ENCODE measurements around the gene PRMT1.

DNA sequence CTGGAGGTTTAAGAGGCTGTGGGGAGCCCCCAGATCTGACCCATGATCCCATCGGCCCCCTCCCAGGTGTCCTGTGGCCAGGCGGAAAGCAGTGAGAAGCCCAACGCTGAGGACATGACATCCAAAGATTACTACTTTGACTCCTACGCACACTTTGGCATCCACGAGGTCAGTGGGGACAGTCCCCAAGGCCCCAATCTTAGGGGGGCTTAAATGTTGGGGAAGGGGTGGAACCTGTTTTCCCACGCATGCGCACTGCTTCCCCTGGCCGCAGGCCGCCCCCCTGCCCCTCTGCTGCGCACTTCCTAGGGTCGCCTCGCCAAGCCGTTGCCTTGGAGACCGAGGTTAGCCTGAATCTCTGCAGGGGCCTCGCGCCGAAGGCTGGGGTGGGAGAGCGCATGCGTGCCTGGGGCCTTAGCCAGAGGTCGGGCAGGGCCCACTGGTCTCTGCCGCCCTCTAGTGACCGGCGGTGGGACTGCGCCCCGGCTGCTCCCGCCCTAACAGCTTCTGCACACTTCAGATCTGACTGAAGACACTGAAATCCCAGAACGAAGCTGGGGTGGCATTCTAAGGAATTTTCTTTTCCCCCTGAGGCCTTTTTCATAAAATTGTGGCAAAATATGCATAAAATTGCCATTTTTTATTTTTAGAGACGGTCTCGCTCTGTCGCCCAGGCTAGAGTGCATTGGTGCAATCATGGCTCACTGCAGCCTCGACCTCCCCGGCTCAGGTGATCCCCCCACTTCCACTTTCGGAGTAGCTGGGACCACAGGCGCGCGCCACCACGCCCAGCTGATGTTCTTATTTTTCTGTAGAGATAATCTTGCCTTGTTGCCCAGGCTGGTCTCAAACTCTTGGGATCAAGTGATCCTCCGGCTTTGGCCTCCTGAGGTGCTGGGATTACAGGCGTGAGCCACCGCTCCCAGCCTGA, 3.6 kb downstream of the PRMT1 start:
- TF ChIP-seq, protein P1, sequence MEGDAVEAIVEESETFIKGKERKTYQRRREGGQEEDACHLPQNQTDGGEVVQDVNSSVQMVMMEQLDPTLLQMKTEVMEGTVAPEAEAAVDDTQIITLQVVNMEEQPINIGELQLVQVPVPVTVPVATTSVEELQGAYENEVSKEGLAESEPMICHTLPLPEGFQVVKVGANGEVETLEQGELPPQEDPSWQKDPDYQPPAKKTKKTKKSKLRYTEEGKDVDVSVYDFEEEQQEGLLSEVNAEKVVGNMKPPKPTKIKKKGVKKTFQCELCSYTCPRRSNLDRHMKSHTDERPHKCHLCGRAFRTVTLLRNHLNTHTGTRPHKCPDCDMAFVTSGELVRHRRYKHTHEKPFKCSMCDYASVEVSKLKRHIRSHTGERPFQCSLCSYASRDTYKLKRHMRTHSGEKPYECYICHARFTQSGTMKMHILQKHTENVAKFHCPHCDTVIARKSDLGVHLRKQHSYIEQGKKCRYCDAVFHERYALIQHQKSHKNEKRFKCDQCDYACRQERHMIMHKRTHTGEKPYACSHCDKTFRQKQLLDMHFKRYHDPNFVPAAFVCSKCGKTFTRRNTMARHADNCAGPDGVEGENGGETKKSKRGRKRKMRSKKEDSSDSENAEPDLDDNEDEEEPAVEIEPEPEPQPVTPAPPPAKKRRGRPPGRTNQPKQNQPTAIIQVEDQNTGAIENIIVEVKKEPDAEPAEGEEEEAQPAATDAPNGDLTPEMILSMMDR (conservative IDR thresholded peaks at IDR 0.05 in 1 of 2, IDR thresholded peaks at IDR 0.05 in 1 of 2; ENCODE audit: low read depth in 1 of 2, low read length in 2 of 2) = peak; percentile 90 to 98
- no peak for TF ChIP-seq EZH2 (IDR thresholded peaks at IDR 0.05; ENCODE audit: low read length, missing control alignments)

Data from fibroblast of lung (primary cell).